ENCODE measurements around the gene MYH6. TPM values are rescaled to one million over a fixed set of nuclear protein-coding genes. Genes with fewer than 3 reads are reported as not detected.

The MYH6 gene
- total RNA-seq, 1 donor from 2014 or later, result not detected

Small RNA genes within 50 kb of the gene (microRNA-seq; reads per million reads assigned to microRNA genes)
- not detected for gene MIR208A (ENCODE audit: unreplicated experiment)
- not detected for gene MIR208B (ENCODE audit: unreplicated experiment)

Other genes with a start within 250 kb of the MYH6 start
- gene SLC7A8, start 224.6 kb downstream of the MYH6 start, total RNA-seq, result 0.52 and 0.75 TPM in 2 replicates
- gene RNF212B, start 170.3 kb downstream of the MYH6 start, total RNA-seq, result not detected in 2 replicates
- gene HOMEZ, start 122.1 kb downstream of the MYH6 start, total RNA-seq, result 6.9 and 8.4 TPM in 2 replicates
- gene PPP1R3E, start 105.4 kb downstream of the MYH6 start, total RNA-seq, result 15.3 and 19.2 TPM in 2 replicates
- gene BCL2L2, start 101.4 kb downstream of the MYH6 start, total RNA-seq, result 21.6 and 27.9 TPM in 2 replicates
- gene PABPN1, start 86.8 kb downstream of the MYH6 start, total RNA-seq, result 175 and 183 TPM in 2 replicates
- gene SLC22A17, start 55.4 kb downstream of the MYH6 start, total RNA-seq, result 36.4 and 42.7 TPM in 2 replicates
- 30.5 and 31.9 TPM in 2 replicates for gene EFS, start 43.1 kb downstream of the MYH6 start, total RNA-seq
- gene IL25, start 35.5 kb downstream of the MYH6 start, total RNA-seq, result not detected in 2 replicates
- gene CMTM5, start 31.2 kb downstream of the MYH6 start, total RNA-seq, result not detected in 2 replicates
- gene MYH7, start 27.4 kb upstream of the MYH6 start, total RNA-seq, result not detected in 2 replicates
- 32.3 and 34.6 TPM in 2 replicates for gene NGDN, start 61.4 kb upstream of the MYH6 start, total RNA-seq
- gene ZFHX2, start 143.5 kb upstream of the MYH6 start, total RNA-seq, result 3.8 and 5.7 TPM in 2 replicates
- 22.3 and 25.7 TPM in 2 replicates for gene THTPA, start 148.0 kb upstream of the MYH6 start, total RNA-seq
- gene AP1G2, start 159.5 kb upstream of the MYH6 start, total RNA-seq, result 27.5 and 32.6 TPM in 2 replicates
- gene JPH4, start 170.5 kb upstream of the MYH6 start, total RNA-seq, result not detected in 2 replicates
- not detected in 2 replicates for gene DHRS2, start 228.1 kb upstream of the MYH6 start, total RNA-seq